GM19467 (cell line): ENCODE results near the gene GRIK5.
"Not testable (repeated sequence)": the region's sequence is repeated elsewhere in the genome, so short reads cannot be mapped to it uniquely, and the experiment has no call there.

Experiments
- ATAC-seq: cut with Tn5 transposase; IDR thresholded peaks from one replicate; pipeline ENCODE4 v1.9.1; 2021; ENCODE audit warnings: mild to moderate bottlenecking, moderate library complexity; ENCODE audit not compliant: unreplicated experiment

GRIK5 gene, protein sequence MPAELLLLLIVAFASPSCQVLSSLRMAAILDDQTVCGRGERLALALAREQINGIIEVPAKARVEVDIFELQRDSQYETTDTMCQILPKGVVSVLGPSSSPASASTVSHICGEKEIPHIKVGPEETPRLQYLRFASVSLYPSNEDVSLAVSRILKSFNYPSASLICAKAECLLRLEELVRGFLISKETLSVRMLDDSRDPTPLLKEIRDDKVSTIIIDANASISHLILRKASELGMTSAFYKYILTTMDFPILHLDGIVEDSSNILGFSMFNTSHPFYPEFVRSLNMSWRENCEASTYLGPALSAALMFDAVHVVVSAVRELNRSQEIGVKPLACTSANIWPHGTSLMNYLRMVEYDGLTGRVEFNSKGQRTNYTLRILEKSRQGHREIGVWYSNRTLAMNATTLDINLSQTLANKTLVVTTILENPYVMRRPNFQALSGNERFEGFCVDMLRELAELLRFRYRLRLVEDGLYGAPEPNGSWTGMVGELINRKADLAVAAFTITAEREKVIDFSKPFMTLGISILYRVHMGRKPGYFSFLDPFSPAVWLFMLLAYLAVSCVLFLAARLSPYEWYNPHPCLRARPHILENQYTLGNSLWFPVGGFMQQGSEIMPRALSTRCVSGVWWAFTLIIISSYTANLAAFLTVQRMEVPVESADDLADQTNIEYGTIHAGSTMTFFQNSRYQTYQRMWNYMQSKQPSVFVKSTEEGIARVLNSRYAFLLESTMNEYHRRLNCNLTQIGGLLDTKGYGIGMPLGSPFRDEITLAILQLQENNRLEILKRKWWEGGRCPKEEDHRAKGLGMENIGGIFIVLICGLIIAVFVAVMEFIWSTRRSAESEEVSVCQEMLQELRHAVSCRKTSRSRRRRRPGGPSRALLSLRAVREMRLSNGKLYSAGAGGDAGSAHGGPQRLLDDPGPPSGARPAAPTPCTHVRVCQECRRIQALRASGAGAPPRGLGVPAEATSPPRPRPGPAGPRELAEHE

GRCh38 chr19:42069619-42070351 lies at the start of gene GRIK5:
Gene GRIK5, minus strand, starts transcription at chr19:42070206. Its CDS starts 4,436 bp downstream, at chr19:42065770.
- no peak for ATAC-seq

DNA sequence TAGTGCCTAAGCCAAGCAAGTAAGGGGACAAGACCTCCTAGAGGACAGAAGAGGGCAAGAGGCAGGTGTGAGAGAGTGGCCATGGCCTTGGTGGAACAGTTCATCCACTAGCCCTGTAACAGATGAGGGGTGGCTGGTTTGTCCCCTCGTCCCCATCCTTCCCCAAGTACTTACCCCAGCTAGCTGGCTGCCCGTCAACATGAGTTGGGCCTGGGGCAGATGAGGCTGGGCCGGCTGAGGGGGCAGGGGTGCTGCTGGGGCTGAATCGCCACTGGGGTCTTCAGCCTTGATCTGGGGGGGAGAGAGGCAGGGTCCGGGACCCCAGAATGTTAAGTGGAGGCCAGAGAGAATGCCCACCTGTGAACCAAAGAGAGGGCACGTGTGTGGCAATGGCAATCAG lies 47.1 kb upstream of the GRIK5 start:
- no peak for ATAC-seq

DNA sequence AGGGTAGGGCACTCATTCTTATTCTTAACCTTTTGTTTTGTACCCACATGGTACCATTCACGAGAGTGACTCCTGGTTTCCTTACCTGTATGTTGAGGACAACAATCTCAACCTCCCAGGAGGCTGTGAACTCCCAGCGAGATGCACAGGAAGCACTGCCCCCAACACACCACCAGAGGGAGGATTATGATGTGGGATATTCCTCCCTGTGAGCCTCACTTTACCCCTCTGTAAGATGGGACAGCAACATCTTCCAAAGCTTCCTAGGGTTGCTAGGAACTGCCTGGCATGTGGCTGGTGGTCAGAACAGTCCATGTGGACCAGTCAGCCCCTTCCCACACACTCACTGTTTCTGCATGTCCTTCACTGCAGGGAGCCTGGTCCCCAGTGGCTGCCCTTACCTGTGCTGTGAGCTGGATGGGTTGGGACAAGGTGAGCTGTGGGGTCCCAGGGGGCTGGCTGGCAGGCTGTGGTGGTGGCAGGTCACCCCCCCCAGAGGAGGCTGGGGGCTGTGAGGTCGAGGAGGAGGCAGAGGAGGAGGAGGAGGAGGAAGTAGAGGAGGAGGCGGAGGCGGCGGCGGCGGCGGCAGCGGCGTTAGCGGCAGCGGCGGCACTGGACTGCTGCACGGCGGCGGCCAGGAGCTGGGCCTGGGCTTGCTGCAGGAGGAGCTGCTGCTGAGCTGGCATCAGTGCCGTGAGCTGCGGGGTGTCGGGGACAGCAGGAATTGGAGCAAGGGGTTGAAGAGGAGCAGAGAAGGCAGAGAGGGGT lies 46.5 kb upstream of the GRIK5 start:
- no peak for ATAC-seq

- ATAC-seq, result no peak
Observed at GRCh38 chr19:42115705-42116104, 45.7 kb upstream of the GRIK5 start.

DNA sequence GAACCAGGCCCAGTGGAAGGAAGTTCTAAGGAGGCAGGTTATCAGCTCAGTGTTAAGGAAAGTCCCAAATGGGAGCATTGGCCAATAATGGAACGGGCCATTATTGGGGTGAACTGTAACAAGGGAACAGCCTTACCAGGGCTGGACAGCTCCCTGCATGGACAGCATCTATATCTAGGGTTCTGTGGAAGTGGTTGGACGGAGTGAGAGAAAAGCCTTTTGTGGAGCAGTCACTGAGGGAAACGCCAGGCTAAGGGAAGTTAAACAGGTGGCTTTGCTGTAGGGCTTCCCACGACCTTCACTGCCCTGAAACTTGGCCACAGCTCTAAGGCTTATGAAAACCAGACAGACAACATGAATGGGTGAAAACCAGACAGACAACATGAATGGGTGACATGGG lies 45.2 kb upstream of the GRIK5 start:
- no peak for ATAC-seq

- ATAC-seq, result peak; percentile 58
Observed at GRCh38 chr19:42114412-42114811, 44.4 kb upstream of the GRIK5 start.

DNA sequence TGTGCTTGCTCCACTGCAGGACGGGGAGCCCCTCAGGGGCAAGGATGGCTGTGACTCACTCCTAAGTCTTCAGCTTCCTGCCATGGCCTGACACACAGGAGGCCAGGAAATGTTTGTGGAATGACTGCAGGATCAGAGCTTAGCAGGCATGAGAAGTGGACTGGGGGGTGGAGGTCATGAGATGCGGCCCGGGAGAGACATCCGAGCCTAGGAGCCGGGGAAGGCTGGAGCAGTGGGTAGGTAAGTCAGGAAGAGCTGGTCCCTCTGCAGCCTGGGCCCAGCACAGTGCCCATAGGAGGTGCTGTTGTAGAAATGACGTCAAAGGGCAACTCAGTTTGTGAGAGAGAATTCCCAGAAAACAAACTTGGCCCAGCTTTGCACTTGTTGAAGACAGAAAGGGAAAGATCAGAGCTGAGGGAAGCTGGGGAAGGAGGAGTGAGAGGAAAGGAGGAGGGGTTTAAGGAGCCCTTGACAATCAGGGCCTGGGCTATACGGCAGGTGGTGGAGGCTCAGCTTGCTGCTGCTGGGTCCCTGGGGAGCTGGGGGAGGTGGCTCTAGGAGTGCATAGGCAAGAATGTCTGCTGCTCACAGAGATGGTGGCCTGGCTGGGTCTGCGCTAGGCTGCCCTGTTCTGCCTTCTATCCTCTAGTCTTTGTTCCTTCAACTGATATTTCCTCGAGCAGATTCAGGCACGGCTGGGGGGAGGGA lies 43.8 kb upstream of the GRIK5 start:
- ATAC-seq, result peak; percentile 41

DNA sequence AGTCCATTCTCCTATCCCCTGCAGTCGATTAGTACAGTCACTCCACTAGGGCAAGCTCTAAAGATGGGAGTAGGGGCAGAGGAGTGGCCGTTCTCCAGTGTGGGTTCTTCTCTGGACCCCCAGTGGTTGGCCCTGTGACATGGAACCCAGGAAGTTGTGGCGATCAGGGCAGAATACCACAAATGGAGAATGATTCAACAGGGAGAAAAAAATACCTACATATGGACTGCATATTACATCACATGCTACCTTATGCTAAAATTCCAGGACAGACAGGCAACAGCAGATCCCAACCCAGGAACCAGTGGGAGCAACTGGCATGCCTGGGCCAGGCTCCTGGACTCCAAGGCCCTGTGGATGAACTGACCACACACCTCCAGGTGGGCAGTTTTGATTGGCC lies 41.8 kb upstream of the GRIK5 start:
- ATAC-seq, result no peak

- ATAC-seq, result no peak
Observed at GRCh38 chr19:42111384-42111783, 41.4 kb upstream of the GRIK5 start.

- no peak for ATAC-seq
Observed at GRCh38 chr19:42110658-42111057, 40.7 kb upstream of the GRIK5 start.

DNA sequence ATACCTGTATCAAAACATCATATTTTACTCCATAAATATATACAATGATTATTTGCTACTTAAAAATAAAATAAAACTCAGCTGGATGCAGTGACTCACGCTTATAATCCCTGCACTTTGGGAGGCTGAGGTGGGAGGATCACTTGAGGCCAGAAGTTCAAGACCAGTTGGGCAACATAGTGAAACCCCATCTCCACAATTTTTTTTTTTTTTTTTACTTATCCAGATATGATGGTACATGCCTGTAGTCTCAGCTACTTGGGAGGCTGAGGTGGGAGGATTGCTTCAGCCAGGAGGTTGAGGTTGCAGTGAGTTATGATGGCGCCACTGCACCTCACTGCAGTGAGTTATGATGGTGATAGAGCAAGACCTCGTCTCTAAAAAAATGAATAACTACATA lies 39.9 kb upstream of the GRIK5 start:
- ATAC-seq, result no peak

DNA sequence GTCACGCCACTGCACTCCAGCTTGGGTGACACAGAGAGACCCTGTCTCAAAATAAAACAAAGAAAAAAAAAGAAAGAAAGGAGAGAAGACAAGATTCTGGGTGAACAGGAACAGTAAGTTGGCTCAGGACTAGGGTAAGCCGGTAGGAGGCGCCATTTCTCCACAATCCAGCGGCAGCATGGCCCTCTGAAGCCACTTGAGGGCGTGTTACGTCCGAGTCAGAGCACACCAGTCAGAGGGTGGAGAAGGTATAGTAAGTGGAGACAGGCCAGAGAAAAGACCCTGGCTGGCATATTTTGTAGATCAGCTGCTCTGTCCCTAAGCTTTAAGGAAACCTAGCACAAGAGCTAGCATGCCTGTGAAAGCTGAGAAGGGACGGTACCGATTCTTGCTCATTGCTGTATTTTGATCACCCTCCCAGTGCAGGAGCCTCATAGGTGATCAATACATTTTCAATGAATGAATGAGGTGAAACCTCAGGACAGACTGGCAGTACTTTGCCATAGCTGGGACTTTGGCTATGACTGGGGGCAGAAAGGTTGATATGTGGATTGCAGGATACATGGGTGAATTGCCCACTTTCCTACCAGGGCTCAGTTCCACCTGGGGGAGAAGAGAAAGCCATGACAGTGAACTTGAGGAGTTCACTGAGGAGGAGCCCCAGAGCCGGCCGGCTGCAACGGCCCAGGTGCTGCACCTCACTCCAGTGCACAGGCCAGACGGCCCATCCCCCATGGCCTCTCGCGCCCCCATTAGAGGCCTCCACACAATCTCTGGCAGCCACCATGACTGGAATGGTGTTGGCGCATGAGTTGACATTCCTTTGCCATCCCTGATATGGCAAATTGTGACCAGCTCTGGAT lies 38.8 kb upstream of the GRIK5 start:
- no peak for ATAC-seq

- no peak for ATAC-seq
Observed at GRCh38 chr19:42105368-42105767, 35.4 kb upstream of the GRIK5 start.

DNA sequence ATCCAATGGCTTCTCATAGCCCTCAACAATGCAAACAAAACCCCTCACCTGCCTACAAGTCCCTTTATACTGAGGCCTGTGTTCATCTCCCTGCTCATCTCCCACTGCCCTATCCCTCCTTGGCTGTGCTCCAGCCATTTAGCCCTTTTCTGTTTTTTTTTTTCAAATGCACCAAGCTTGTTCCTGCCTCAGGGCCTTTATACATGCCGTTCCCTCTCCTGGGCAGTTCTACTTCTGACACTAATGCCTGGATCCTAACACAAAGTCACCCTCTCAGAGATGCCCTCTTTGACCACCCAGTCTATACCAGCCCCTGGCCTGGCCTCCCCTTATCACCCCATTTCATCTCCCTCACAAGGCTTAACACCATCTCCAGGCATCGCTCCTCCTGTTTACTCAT lies 32.9 kb upstream of the GRIK5 start:
- ATAC-seq, result no peak

- not testable (repeated sequence) for ATAC-seq
Observed at GRCh38 chr19:42100241-42100640, 30.2 kb upstream of the GRIK5 start.

DNA sequence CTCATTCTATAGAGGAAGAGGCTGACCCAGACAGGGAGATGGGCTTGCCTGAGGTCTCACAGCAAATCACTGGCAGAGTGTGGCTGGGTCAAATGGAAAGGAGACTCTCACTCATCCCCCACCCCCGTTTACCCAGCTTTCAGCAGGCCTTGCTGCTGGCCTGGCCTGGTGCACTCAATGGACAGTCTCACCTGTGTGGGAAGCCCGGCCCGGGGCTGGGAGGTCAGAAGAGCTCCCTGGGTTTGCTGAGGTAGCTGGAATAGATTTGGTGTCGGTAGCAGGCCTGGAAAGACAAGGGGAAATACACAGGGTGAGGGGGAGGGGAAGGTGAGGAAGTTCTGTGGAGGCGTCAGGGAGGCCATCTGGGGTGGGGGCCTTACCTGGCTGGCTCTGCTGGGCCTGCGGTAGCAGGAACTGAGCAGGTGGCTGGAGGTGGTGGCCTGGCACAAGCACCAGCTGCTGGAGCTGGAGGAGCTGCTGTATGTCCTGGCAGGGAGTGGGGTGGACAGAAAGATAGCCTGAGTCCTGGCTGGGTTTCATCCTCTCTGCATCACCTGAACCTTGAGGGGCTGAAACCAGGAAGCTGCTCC lies 29.4 kb upstream of the GRIK5 start:
- ATAC-seq, result no peak

DNA sequence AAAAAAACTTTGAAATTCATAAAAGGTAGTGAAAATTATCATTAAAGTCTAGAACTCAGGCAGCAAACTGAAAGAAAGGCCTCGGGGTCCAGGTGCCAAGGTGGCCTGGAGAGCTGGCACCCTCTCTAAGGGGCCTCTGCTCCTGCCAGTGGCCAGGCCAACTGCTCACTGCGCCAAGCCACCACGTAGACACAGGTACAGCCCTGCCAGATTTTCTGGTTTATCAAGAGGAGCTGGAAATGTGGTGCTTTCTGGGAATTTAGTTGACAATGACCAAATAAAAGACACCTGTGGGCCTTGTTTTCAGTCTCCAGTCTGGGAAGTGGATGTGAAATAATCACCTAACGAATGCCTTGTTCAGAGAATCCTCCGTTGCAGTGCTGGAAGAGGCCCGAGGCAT lies 28.8 kb upstream of the GRIK5 start:
- ATAC-seq, result no peak

DNA sequence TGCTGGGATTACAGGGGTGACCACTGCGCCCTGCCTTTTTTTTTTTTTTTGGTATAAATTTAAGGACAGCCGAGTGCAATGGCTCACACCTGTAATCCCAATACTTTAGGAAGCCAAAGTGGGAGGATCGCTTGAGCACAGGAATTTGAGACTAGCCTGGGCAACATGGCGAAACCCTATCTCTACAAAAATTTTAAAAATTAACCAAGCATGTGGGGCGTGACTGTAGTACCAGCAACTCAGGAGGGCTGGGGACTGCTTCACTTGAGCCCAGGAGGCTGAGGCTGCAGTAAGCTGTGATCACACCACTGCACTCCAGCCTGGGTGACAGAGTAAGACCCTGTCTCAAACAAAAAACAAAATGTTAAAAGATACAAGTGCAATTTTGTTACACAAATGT lies 27.5 kb upstream of the GRIK5 start:
- ATAC-seq, result no peak
